K562 (cell line): ENCODE measurements around the gene SORT1. TPM values are rescaled to one million over a fixed set of nuclear protein-coding genes. Genes with fewer than 3 reads are reported as not detected.

Source experiments
- ATAC-seq: fragments of 200-7000 bp; cut with Tn5 transposase; 3 replicates; pipeline ENCODE4 v1.9.1; 2020; ENCODE audit warnings: moderate library complexity
- BruUV-seq: library from RNA; stranded (reverse); fragments of 400-500 nt; replicated peaks from 2 replicates; lab custom pipeline; 2021; lab: Mats Ljungman, UMichigan
- CTCF ChIA-PET: fragments of 300-600 bp; formaldehyde crosslinking; extraction: SDS; loops from one replicate; lab custom pipeline; 2021; ENCODE audit warnings: low intra/inter-chr PET ratio; lab: Yijun Ruan, JAX
- POLR2A ChIA-PET: fragments of 300-600, 350-650 bp; sonication (Branson Sonifier 250); formaldehyde crosslinking; extraction: SDS; loops from one replicate; lab custom pipeline; 2021; ENCODE audit warnings: antibody characterized with exemption, inconsistent platforms; lab: Yijun Ruan, JAX
- DNase-seq, 4 experiments: peaks; one replicate each; pipeline versions ENCODE4 v3.0.0 to v3.0.0-alpha.2; 2011 to 2018; ENCODE audit warnings: low spot score in 3 of 4, mixed read lengths in 3 of 4; ENCODE audit errors: extremely low read depth in 1 of 4
- FAIRE-seq: peaks from 2 replicates; lab custom pipeline; 2011; peaks lifted over from hg19 to GRCh38; lab: Jason Lieb, UNC
- H2AFZ ChIP-seq: 2 replicates; pipeline ENCODE4 v1.6.0; 2011; ENCODE audit warnings: low read depth, low read length, control low read depth, inconsistent platforms
- H3K27ac ChIP-seq: fragments of 200-600 bp; 3 replicates; pipeline ENCODE4 v1.8.0; 2011; ENCODE audit warnings: low read depth, mild to moderate bottlenecking, control low read depth, inconsistent platforms, low read length, moderate library complexity, mixed read lengths; ENCODE audit errors: extremely low read depth
- H3K27me3 ChIP-seq, 2 experiments: fragments of 300-600 bp in 1 of 2; 2 replicates in 1 of 2; 3 replicates in 1 of 2; pipeline versions ENCODE4 v1.6.0 to v1.8.0; 2011; ENCODE audit warnings: inconsistent platforms in 2 of 2, low read length in 2 of 2, mild to moderate bottlenecking in 1 of 2, mixed read lengths in 1 of 2, moderate library complexity in 1 of 2; ENCODE audit not compliant: control insufficient read depth in 2 of 2, insufficient read depth in 2 of 2
- H3K36me3 ChIP-seq: fragments of 300-600 bp; 3 replicates; pipeline ENCODE4 v1.8.0; 2011; ENCODE audit warnings: mild to moderate bottlenecking, low read length, inconsistent platforms; ENCODE audit not compliant: control insufficient read depth, insufficient read depth
- H3K4me1 ChIP-seq, 2 experiments: fragments of 200-600 bp in 1 of 2; replicated peaks in 1 of 2; 2 replicates in 1 of 2; 3 replicates in 1 of 2; pipeline versions ENCODE4 v1.5.1 to v1.8.0; 2011; ENCODE audit warnings: inconsistent platforms in 2 of 2, low read length in 2 of 2, mild to moderate bottlenecking in 1 of 2, mixed read lengths in 1 of 2, moderate library complexity in 1 of 2; ENCODE audit not compliant: control insufficient read depth in 2 of 2, insufficient read depth in 2 of 2
- H3K4me2 ChIP-seq: 2 replicates; pipeline ENCODE4 v1.6.1; 2011; ENCODE audit warnings: low read length, control low read depth, inconsistent platforms, mixed read lengths; ENCODE audit not compliant: insufficient read depth
- H3K4me3 ChIP-seq: fragments of 200-600 bp; sonication (generic), shearing (Covaris generic); 2 replicates; pipeline ENCODE4 v1.5.1; 2016; ENCODE audit warnings: control low read depth, inconsistent platforms
- H3K79me2 ChIP-seq: fragments of 200-600 bp; 3 replicates; pipeline ENCODE4 v1.8.0; 2011; ENCODE audit warnings: low read length, inconsistent platforms; ENCODE audit not compliant: control insufficient read depth, insufficient read depth
- H3K9ac ChIP-seq, 2 experiments: 2 replicates each; pipeline versions ENCODE4 v1.6.0 to v1.6.1; 2011; ENCODE audit warnings: low read depth in 2 of 2, low read length in 2 of 2, control low read depth in 1 of 2, inconsistent platforms in 1 of 2, mild to moderate bottlenecking in 1 of 2, mixed read lengths in 1 of 2; ENCODE audit not compliant: insufficient read depth in 1 of 2
- H3K9me1 ChIP-seq: one replicate; pipeline ENCODE4 v1.6.0; 2011; ENCODE audit warnings: inconsistent platforms, mild to moderate bottlenecking, low read length, moderate library complexity; ENCODE audit not compliant: control insufficient read depth, insufficient read depth
- H3K9me3 ChIP-seq: replicated peaks from 2 replicates; pipeline ENCODE4 v1.5.1; 2011; ENCODE audit warnings: low read depth, low read length, inconsistent platforms; ENCODE audit not compliant: control insufficient read depth, insufficient read depth
- H4K20me1 ChIP-seq: replicated peaks from 2 replicates; pipeline ENCODE4 v1.6.1; 2011; ENCODE audit warnings: low read length, inconsistent platforms, mixed read lengths; ENCODE audit not compliant: control insufficient read depth, insufficient read depth
- CREM ChIP-seq: IDR thresholded peaks from 2 replicates; pipeline ENCODE4 v1.6.1; 2014; ENCODE audit warnings: antibody characterized with exemption, low read depth
- DNMT1 ChIP-seq: fragments of 450-650 bp; IDR thresholded peaks from 2 replicates; pipeline ENCODE4 v1.6.1; 2016; ENCODE audit warnings: antibody characterized with exemption, mild to moderate bottlenecking
- FOXK1 ChIP-seq: sonication (generic); formaldehyde crosslinking; IDR thresholded peaks from 2 replicates; pipeline ENCODE4 v1.8.0; 2022; ENCODE audit warnings: missing genetic modification reagents, mild to moderate bottlenecking, borderline replicate concordance
- KAT8 ChIP-seq: fragments of 450-650 bp; IDR thresholded peaks from 2 replicates; pipeline ENCODE4 v1.6.1; 2016; ENCODE audit warnings: low read depth, mild to moderate bottlenecking
- MECOM ChIP-seq: fragments of 250-450 bp; sonication (Bioruptor Pico); IDR thresholded peaks from 2 replicates; pipeline ENCODE4 v1.8.0; 2022; ENCODE audit warnings: inconsistent platforms
- SNIP1 ChIP-seq: fragments of 450-650 bp; IDR thresholded peaks from 2 replicates; pipeline ENCODE4 v1.7.1; 2017; ENCODE audit warnings: low read depth, mild to moderate bottlenecking
- SP2 ChIP-seq: IDR thresholded peaks from 2 replicates; pipeline ENCODE4 v1.6.1; 2011; ENCODE audit warnings: mild to moderate bottlenecking, low read depth, low read length, moderate library complexity; ENCODE audit not compliant: poor library complexity, severe bottlenecking; ENCODE audit errors: extremely low read depth
- WGBS: fragments of 100-300 bp; shearing (Covaris generic); methylation state at CpG from one replicate; pipeline ENCODE4 v1.1.6; 2016; ENCODE audit warnings: low coverage, mixed read lengths; ENCODE audit not compliant: insufficient coverage; ENCODE audit errors: missing lambda C conversion rate; 5-methylcytosine and 5-hydroxymethylcytosine counted together
- in situ Hi-C: fragments of 300-500 bp; cut with MboI; formaldehyde crosslinking; loops from 4 replicates; pipeline ENCODE4 v1.15.0; 2018; ENCODE audit warnings: inconsistent platforms, mixed read lengths
- intact Hi-C: fragments of 100-400 bp; cut with micrococcal nuclease; formaldehyde crosslinking; loops from 2 replicates; pipeline ENCODE4 v1.14.2; 2022
- polyA plus RNA-seq, 8 experiments: library from polyadenylated mRNA; depleted of rRNA in 4 of 8; stranded (reverse) in 5 of 8; unstranded in 3 of 8; fragments of >200 nt; fragmentation: Nextera tagmentation in 2 of 8; fragmentation: Illumina TruSeq in 1 of 8; extraction: Ambion mirVana in 2 of 8; extraction: Trizol in 1 of 8; gene quantifications; 2 replicates each; pipeline versions ENCODE4 v1.2.1 to v1.2.3, GENCODE V29; 2011 to 2014; ENCODE audit warnings: inconsistent platforms in 1 of 8, missing spikeins in 1 of 8
- total RNA-seq, 7 experiments: library from RNA; depleted of rRNA in 6 of 7; stranded (reverse); fragments of >200 nt in 6 of 7; fragmentation: Illumina TruSeq in 2 of 7; extraction: Trizol in 2 of 7; gene quantifications; 2 replicates each; pipeline versions ENCODE4 v1.2.1 to v1.2.3, GENCODE V29; 2011 to 2021; ENCODE audit warnings: low replicate concordance in 1 of 7
- TF ChIP-seq, protein P1 (sequence below): IDR thresholded peaks from 2 replicates; pipeline ENCODE4 v1.6.1; 2011; ENCODE audit warnings: borderline replicate concordance, low read depth, mild to moderate bottlenecking, moderate library complexity, low read length; ENCODE audit not compliant: insufficient read depth, poor library complexity, severe bottlenecking
- TF ChIP-seq, protein P2 (sequence below): fragments of 250-450 bp; sonication (Bioruptor Pico); IDR thresholded peaks from 2 replicates; pipeline ENCODE4 v1.5.0; 2021; ENCODE audit warnings: mild to moderate bottlenecking, moderate library complexity
- TF ChIP-seq, protein P3 (sequence below), 2 experiments: IDR thresholded peaks; 2 replicates each; pipeline ENCODE4 v1.6.1; 2012; ENCODE audit warnings: improper control_type of control experiment in 2 of 2, low read depth in 2 of 2, low read length in 2 of 2, borderline replicate concordance in 1 of 2
- TF ChIP-seq, protein P4 (sequence below): fragments of 250-450 bp; sonication (Bioruptor Pico); IDR thresholded peaks from 2 replicates; pipeline ENCODE4 v1.4.0; 2020

The SORT1 gene
- total and polyA plus RNA-seq, 9 of the 15 experiments (the other 6 are each of a cell fraction or from before 2014, with no cell fraction given) = 27.4 to 112 (median 65.0) TPM

DNA sequence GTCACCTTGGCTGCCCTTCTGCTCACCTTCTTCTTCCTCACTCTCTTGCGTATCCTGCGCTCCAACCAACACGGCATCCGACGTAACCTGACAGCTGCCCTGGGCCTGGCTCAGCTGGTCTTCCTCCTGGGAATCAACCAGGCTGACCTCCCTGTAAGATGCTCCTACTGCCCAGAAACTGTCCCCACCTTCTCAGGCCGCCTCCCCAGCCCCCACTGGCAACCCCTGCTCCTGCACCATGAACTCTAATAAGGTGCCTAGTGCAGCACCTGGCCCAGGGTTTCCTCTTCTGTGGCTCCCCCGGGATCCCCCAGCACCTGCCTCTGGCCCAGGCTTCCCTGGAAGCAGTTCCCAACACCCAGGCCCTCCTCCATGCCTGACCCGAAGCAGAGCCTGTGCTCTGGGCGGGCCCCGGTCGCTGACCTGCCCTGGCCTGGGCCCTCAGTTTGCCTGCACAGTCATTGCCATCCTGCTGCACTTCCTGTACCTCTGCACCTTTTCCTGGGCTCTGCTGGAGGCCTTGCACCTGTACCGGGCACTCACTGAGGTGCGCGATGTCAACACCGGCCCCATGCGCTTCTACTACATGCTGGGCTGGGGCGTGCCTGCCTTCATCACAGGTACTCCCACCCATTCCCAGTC lies 127.6 kb downstream of the SORT1 start:
- POLR2A ChIA-PET = interaction anchor here (0.7 kb wide), 1 partner anchor 79 kb away, joined by 3 read pairs; no protein-coding TSS in a partner anchor
- WGBS = 84% methylated on average over 17 of the region's 17 CpGs
- Histone ChIP-seq H3K27me3 (no peaks in the 10 kb centered on the region), H3K4me1 (peaks cover 13 to 52% of the 10 kb centered on the region in 2 experiments), H3K27ac (no peak overlapping the region), H3K4me3 (no peak overlapping the region), H4K20me1 (no peaks in the 10 kb centered on the region), H3K9me3 (no peaks in the 10 kb centered on the region), H3K9ac (no peak overlapping the region; a peak in 1 of 4 replicates), H3K9me1 (no peaks in the 10 kb centered on the region), H3K79me2 (no peaks in the 10 kb centered on the region), H3K4me2 (no peak overlapping the region), H3K36me3 (peaks cover 47% of the 10 kb centered on the region; the same call in 2 of the 3 replicates), H2AFZ (no peak overlapping the region)
- FAIRE-seq (no peak), ATAC-seq (no peak), DNase-seq (no peak)
- intact Hi-C loops = loop anchor here (10.0 kb wide), 1 partner anchor 155 kb away; the partner anchor contains the start of gene ELAPOR1
- CTCF ChIA-PET = no interaction called here
- in situ Hi-C loops = no loop called here
- BruUV-seq = no TSS peak
- TF ChIP-seq, protein P1, sequence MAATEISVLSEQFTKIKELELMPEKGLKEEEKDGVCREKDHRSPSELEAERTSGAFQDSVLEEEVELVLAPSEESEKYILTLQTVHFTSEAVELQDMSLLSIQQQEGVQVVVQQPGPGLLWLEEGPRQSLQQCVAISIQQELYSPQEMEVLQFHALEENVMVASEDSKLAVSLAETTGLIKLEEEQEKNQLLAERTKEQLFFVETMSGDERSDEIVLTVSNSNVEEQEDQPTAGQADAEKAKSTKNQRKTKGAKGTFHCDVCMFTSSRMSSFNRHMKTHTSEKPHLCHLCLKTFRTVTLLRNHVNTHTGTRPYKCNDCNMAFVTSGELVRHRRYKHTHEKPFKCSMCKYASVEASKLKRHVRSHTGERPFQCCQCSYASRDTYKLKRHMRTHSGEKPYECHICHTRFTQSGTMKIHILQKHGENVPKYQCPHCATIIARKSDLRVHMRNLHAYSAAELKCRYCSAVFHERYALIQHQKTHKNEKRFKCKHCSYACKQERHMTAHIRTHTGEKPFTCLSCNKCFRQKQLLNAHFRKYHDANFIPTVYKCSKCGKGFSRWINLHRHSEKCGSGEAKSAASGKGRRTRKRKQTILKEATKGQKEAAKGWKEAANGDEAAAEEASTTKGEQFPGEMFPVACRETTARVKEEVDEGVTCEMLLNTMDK = no peak
- TF ChIP-seq MECOM (CRISPR knock-in tag) (no peak), FOXK1 (CRISPR knock-in tag) (no peak), KAT8 (no peak), CREM (no peak), DNMT1 (no peak), SP2 (no peak), SNIP1 (no peak)
- TF ChIP-seq, protein P2, sequence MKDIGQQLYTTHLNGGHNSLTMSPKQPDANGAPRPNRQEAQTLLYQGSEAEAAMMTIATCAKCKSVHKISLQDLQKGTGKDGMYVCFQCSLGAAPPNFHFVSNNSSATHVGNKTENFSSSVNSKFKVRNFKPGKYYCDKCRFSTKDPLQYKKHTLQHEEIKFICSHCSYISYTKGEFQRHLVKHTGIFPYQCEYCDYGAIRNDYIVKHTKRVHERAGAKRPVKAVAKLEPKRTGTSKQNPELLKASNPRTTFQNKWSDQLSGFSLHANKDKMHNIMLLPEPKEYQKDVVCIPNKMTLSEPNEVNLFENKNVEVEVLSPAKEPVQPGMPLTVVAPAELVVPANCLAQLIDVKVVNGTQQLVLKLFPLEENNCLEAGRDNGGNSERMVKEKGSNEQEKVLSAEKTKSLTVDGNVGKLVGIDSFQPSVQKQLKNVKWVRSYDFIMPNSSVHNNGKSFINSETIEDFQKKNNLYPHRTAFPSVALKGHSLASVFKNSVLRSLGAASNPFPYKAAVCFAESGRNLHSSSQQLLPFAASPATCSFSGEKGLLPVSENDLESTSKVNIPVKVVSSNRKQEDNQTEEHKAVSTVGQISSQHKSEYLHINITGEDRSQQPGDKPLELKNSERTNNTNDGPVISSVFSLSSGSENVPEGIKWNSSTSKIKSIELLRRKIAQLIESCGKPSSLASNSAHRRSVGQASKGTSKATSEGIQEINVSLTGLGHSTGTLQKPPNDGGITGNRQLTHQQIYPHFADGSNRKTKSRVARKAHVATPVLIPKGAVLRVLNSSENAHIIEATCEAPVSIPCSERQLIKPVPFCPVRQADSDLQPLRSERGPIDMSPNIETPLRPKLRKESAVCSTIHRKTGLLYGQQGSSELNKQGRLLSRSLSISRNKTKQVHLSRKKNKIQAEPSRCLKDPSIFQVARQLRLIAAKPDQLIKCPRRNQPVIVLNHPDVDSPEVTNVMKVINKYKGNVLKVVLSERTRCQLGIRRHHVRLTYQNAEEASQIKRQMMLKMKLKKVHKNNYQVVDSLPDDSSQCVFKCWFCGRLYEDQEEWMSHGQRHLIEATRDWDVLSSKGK (CRISPR knock-in tag) = no peak
- TF ChIP-seq, protein P3, sequence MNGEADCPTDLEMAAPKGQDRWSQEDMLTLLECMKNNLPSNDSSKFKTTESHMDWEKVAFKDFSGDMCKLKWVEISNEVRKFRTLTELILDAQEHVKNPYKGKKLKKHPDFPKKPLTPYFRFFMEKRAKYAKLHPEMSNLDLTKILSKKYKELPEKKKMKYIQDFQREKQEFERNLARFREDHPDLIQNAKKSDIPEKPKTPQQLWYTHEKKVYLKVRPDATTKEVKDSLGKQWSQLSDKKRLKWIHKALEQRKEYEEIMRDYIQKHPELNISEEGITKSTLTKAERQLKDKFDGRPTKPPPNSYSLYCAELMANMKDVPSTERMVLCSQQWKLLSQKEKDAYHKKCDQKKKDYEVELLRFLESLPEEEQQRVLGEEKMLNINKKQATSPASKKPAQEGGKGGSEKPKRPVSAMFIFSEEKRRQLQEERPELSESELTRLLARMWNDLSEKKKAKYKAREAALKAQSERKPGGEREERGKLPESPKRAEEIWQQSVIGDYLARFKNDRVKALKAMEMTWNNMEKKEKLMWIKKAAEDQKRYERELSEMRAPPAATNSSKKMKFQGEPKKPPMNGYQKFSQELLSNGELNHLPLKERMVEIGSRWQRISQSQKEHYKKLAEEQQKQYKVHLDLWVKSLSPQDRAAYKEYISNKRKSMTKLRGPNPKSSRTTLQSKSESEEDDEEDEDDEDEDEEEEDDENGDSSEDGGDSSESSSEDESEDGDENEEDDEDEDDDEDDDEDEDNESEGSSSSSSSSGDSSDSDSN (IDR thresholded peaks at IDR 0.05; ENCODE audit: borderline replicate concordance in 1 of 2, low read depth in 2 of 2, low read length in 2 of 2) = no peak
- TF ChIP-seq, protein P4, sequence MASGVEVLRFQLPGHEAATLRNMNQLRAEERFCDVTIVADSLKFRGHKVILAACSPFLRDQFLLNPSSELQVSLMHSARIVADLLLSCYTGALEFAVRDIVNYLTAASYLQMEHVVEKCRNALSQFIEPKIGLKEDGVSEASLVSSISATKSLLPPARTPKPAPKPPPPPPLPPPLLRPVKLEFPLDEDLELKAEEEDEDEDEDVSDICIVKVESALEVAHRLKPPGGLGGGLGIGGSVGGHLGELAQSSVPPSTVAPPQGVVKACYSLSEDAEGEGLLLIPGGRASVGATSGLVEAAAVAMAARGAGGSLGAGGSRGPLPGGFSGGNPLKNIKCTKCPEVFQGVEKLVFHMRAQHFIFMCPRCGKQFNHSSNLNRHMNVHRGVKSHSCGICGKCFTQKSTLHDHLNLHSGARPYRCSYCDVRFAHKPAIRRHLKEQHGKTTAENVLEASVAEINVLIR (CRISPR knock-in tag) = no peak
